HG03103 (cell line): Measurements from ENCODE around the gene DNAH9.

ENCODE experiments used
- ATAC-seq: cut with Tn5 transposase; IDR thresholded peaks from one replicate; pipeline ENCODE4 v1.9.1; 2021; ENCODE audit warnings: low read depth; ENCODE audit not compliant: unreplicated experiment

DNAH9 gene

GRCh38 chr17:11598274-11599221 is at the start of gene DNAH9:
TSS of gene DNAH9 (plus strand) at chr17:11598470. CDS start at chr17:11598499, 29 bp downstream.
- no peak for ATAC-seq

GRCh38 chr17:11550431-11550830 is 47.8 kb upstream of the DNAH9 start:
- no peak for ATAC-seq

GRCh38 chr17:11551442-11551841 is 46.8 kb upstream of the DNAH9 start:
- ATAC-seq: no peak

GRCh38 chr17:11553135-11553534 is 45.1 kb upstream of the DNAH9 start:
- ATAC-seq: no peak

- ATAC-seq: no peak
Observed at GRCh38 chr17:11554042-11554441, 44.2 kb upstream of the DNAH9 start.

- no peak for ATAC-seq
Observed at GRCh38 chr17:11554542-11554941, 43.7 kb upstream of the DNAH9 start.

GRCh38 chr17:11555530-11555929 is 42.7 kb upstream of the DNAH9 start:
- no peak for ATAC-seq

- no peak for ATAC-seq
Observed at GRCh38 chr17:11557727-11558452, 40.4 kb upstream of the DNAH9 start.

- no peak for ATAC-seq
Observed at GRCh38 chr17:11558681-11559234, 39.5 kb upstream of the DNAH9 start.

- no peak for ATAC-seq
Observed at GRCh38 chr17:11559601-11560000, 38.7 kb upstream of the DNAH9 start.

GRCh38 chr17:11561281-11561680 is 37.0 kb upstream of the DNAH9 start:
- no peak for ATAC-seq

- no peak for ATAC-seq
Observed at GRCh38 chr17:11561702-11562101, 36.6 kb upstream of the DNAH9 start.

- no peak for ATAC-seq
Observed at GRCh38 chr17:11564589-11565380, 33.5 kb upstream of the DNAH9 start.

- ATAC-seq: no peak
Observed at GRCh38 chr17:11565591-11565990, 32.7 kb upstream of the DNAH9 start.

GRCh38 chr17:11578998-11579397 is 19.3 kb upstream of the DNAH9 start:
- ATAC-seq: no peak

- ATAC-seq: no peak
Observed at GRCh38 chr17:11580677-11581076, 17.6 kb upstream of the DNAH9 start.

- no peak for ATAC-seq
Observed at GRCh38 chr17:11582217-11582616, 16.1 kb upstream of the DNAH9 start.

- ATAC-seq: no peak
Observed at GRCh38 chr17:11583306-11583992, 14.8 kb upstream of the DNAH9 start.

- no peak for ATAC-seq
Observed at GRCh38 chr17:11589716-11590115, 8.6 kb upstream of the DNAH9 start.

GRCh38 chr17:11601661-11602060 is 3.4 kb downstream of the DNAH9 start:
- ATAC-seq: no peak
